ENCODE results near the gene SPRYD3.

SPRYD3 gene

DNA sequence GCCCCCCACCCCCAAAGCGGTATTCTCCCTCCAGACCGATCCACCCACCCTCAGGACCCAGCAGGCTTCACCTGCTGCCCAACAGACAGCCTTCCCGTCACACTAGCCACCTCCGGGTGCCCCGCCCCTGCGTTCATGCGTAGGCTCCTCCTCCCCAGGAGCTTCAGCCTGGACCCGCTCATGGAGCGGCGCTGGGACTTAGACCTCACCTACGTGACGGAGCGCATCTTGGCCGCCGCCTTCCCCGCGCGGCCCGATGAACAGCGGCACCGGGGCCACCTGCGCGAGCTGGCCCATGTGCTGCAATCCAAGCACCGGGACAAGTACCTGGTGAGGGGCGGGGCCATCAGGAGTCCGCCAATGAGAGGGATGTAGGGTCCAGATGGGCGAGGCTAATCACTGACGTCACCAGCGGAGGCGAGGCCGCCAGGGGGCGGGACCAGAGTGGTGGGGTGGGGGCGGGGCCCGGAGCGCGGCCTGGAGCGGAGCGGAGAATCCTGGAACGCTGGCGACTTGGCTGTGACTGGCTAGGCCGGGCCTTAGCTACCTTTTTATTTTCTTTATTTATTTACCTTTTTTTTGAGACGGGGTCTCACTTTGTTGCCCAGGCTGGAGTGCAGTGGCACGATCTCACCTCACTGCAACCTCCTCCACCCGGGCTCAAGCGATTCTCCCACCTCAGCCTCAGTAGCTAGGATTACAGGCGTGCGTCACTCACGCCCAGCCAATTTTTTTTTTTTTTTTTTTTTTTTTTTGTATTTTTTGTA is 24.9 kb downstream of the SPRYD3 start:
- TF ChIP-seq, protein P1, sequence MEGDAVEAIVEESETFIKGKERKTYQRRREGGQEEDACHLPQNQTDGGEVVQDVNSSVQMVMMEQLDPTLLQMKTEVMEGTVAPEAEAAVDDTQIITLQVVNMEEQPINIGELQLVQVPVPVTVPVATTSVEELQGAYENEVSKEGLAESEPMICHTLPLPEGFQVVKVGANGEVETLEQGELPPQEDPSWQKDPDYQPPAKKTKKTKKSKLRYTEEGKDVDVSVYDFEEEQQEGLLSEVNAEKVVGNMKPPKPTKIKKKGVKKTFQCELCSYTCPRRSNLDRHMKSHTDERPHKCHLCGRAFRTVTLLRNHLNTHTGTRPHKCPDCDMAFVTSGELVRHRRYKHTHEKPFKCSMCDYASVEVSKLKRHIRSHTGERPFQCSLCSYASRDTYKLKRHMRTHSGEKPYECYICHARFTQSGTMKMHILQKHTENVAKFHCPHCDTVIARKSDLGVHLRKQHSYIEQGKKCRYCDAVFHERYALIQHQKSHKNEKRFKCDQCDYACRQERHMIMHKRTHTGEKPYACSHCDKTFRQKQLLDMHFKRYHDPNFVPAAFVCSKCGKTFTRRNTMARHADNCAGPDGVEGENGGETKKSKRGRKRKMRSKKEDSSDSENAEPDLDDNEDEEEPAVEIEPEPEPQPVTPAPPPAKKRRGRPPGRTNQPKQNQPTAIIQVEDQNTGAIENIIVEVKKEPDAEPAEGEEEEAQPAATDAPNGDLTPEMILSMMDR (IDR thresholded peaks at IDR 0.05; ENCODE audit: borderline replicate concordance, insufficient read depth, low read depth, low read length): no peak
- H3K4me3 ChIP-seq (ENCODE audit: low read depth, low read length): peak overlapping the region; percentile 78

- TF ChIP-seq, protein P1 (IDR thresholded peaks at IDR 0.05; ENCODE audit: borderline replicate concordance, insufficient read depth, low read depth, low read length): peak; percentile 76
- H3K4me3 ChIP-seq (ENCODE audit: low read depth, low read length): peak overlapping the region; percentile 78
Observed at GRCh38 chr12:53053218-53054111, 25.7 kb downstream of the SPRYD3 start.

DNA sequence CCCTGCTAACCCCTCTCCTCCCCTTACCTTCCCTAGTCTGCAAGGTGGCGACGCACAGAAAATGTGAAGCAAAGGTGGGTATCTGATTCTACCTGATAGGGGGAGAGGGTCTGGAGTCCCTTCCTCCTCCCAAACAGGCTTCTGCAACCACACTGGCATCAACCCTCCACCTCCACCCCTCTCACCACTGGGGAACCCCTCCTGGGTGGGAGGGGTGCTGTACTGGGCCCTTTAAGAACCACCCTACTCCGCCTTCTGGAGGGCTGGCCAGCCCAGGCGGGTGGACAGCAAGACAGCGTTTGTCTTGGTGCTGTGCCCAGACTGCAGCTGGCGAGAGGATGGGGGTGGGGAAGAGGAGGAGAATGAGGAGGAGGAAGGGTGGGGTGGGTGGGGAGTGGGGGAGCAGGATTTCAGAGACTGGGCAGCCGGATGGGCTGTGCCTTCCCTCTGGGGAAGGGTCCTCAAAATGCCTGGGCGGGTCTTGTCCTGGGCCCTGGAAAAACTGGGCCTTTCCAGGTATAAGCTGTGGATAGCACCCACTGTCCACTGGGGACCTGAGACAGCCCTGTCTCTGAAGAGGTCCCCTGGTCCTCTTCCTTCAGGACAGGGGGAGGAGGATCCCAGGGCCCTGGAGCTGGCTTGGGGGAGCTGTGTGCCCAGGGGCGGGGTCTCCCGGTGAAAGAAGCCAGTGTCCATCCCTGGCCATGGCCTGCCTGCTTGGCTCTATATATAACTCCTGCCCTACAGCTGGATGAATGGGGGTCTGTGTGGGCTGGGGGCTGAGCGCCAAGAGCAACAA is 26.6 kb downstream of the SPRYD3 start:
- TF ChIP-seq, protein P1 (IDR thresholded peaks at IDR 0.05; ENCODE audit: borderline replicate concordance, insufficient read depth, low read depth, low read length): no peak
- no peak overlapping the region for H3K4me3 ChIP-seq (ENCODE audit: low read depth, low read length)

DNA sequence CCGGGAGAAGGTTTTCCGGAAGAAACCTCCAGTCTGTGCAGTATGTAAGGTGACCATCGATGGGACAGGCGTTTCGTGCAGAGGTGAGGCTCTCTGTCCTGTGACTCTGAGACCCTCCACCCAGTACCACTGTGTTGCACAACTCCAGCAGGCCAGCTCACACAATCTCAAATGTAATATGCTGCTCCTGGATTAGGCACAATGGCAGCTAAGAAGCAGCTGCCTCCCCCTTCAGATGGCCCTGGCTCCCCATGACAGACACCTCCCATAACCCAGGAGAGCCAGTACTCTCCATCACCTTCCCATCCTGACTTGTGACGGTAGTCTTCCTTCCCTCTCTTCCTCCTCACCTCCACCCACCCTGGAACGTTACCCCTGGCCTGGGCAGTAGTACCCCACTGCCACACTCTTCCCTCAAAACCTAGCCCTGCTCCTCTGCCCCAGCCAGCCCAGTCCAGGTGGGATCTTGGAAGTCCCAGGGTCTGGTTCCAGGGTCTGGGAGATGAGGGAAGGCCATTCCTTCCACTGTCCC is 27.2 kb downstream of the SPRYD3 start:
- H3K4me3 ChIP-seq (ENCODE audit: low read depth, low read length): no peak overlapping the region
- TF ChIP-seq, protein P1 (IDR thresholded peaks at IDR 0.05; ENCODE audit: borderline replicate concordance, insufficient read depth, low read depth, low read length): no peak

DNA sequence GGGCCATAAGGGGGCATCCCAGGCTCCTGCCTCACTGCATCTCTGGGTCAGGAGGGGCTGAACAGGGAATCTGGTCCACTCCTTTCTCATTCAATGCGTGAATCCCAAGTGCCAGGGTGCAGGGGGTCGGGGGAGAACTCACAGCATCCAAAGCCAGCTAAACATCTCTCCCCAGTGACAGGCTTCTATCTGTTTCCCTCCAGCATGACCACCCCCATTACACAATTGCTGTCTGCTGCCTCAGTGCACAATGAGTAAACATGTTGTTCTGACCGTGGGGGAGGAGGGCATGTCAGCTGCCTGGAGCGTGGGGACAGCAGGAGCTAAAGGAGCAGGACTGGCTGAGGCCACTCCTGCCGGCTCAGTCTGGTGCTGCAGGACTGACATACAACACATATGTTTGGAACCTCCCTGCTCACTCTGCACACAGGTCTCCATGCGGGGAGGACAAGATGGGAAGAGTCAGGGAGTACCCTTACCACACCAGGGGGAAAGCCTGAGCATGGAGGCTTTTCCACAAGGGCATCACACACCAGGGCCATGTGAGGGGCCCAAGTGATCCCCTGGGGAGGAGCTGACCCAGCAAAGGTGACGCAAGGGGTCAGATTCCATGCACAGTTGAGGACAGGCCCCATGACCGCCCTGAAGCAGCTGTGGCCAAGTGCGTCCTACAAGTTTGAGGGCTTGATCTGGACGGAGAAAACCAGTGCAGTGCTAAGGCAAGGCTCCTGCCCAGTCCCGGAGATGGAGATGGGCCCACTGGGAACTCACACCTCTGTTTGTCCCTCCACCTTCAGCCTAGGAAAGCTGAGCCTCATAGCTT is 27.9 kb downstream of the SPRYD3 start:
- H3K4me3 ChIP-seq (ENCODE audit: low read depth, low read length): no peak overlapping the region
- TF ChIP-seq, protein P1 (IDR thresholded peaks at IDR 0.05; ENCODE audit: borderline replicate concordance, insufficient read depth, low read depth, low read length): no peak
